IPS-18c (cell line): ENCODE results near the gene REV3L.
"Not testable (repeated sequence)": the region's sequence is repeated elsewhere in the genome, so short reads cannot be mapped to it uniquely, and the experiment has no call there.

Experiments used
- H3K4me3 ChIP-seq: 2 replicates; pipeline ENCODE4 v1.7.0; 2013; ENCODE audit warnings: low read depth, mild to moderate bottlenecking, low read length, moderate library complexity; ENCODE audit not compliant: insufficient read depth
- H3K9me3 ChIP-seq: one replicate; pipeline ENCODE4 v1.6.1; 2013; ENCODE audit warnings: mild to moderate bottlenecking, low read length, moderate library complexity; ENCODE audit not compliant: control insufficient read depth, insufficient read depth

The REV3L gene

GRCh38 chr6:111377558-111378120, 105.4 kb downstream of the REV3L start:
- no peak overlapping the region for H3K4me3 ChIP-seq
- H3K9me3 ChIP-seq = no peaks in the 10 kb centered on the region

DNA sequence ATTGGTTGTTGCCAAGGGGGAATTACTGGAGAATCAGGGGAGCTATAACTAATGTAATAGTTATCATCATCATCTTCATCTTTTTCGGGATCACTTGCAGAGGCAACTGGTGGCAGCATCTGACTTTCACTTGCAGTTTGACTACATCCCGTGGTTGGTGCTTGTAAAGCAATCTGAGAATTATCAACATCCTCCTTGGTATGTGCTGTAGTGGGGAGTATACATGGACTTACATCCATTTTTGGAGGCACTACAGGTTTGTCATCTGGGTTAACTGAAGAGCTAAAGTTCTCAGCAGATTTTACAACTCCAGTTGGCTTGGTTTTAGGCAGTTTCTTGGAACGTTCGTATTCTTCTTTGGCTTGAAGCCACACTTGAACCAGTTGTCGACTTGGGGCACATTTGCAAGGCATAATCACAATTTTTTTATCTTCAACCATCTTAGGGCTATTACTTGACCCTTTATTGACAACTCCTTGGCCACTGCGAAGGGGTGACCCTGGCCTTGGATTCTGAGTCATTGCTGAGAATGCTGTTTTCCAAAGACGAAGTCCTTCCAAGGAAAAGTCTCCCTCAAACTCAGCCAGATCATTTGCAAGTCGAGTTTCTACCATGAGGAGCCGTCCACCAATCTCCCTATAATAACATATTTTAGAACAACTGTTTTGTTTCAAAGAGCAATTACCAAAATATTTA, 115.5 kb downstream of the REV3L start:
- no peak overlapping the region for H3K4me3 ChIP-seq
- no peaks in the 10 kb centered on the region for H3K9me3 ChIP-seq

DNA sequence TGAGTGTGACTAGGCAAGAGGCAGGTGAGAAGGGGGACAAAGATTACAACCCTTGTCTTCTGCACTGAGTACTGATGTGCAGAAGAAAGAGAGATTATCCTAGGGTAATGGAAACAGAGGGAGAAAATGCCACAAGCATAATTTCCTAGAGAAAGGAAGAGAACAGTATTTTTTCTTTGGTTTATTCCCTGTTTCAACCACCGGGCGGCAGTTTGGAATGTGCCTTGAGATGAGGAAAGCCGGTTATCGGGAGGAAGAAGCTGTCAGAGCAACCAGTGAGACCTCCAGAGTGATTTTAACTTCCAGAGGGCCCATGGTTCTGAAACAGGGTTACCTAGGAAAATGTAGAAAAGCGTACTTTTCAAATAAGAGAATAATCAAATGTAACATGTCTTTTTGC, 121.4 kb downstream of the REV3L start:
- no peak overlapping the region for H3K4me3 ChIP-seq
- no peaks in the 10 kb centered on the region for H3K9me3 ChIP-seq

DNA sequence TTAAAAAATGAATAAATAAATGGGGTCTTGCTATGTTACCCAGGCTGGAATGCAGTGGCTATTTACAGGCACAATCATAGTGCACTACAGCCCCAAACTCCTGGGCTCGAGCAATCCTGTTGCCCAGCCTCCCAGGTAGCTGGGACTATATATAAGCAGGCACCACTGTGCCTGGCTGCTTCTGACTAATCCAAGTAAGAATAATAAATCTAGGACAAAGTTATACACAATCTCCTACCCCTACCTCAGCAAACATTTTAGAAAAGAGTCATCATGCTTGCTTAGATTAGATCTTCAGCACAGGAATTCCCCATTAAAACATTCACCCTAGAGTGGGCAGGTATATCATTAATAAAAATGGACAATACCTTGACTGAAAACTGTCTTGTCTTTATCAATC, 124.6 kb downstream of the REV3L start:
- Histone ChIP-seq H3K4me3 (no peak overlapping the region), H3K9me3 (no peaks in the 10 kb centered on the region)

DNA sequence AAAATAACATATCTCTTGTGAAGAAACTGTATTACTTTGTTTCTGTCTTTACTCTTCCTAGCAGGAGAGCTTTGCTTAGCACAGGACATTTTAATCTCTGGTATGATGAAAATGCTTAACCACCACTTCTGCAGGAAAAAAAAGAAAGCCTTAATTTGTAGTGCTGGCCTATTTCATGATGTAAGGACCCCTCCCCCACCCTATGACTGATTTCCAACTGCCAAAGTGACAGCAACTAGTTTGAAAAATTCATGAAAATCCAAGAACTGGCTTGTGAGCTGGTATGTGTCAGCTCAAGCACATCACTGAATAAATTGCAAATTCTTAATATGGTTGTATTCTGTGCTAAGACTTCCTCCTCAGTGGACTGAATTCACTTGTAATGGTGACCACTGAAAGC, 125.3 kb downstream of the REV3L start:
- Histone ChIP-seq H3K9me3 (no peaks in the 10 kb centered on the region), H3K4me3 (no peak overlapping the region)

GRCh38 chr6:111356551-111356950, 126.5 kb downstream of the REV3L start:
- Histone ChIP-seq H3K4me3 (no peak overlapping the region), H3K9me3 (no peaks in the 10 kb centered on the region)

- H3K9me3 ChIP-seq = no peaks in the 10 kb centered on the region
- no peak overlapping the region for H3K4me3 ChIP-seq
Measured at GRCh38 chr6:111354758-111355555, 128.1 kb downstream of the REV3L start.

DNA sequence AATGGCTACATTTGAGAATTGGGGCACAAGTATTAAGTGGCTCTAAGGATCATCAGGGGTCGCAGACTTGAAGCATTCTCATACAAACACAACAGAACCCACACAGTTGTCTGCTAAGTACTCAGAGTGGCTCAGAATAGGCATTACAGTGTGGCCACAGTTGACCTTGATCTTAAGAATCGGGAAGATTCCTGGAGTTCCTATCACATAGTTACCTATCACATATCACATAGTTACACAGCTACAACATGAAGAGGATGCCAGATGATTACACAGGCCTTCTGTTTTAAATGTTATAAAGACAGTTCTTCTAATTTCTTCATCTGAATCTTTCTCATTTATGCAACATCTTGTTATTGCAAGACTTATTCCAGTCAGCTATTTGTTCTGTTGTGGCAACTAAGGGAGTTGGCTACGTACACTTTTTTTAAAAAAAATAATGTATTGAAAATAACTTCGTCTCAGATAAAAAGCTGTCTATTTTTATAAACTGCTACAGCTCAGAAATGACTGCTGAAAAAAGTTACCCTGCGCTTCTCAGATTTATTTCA, 129.0 kb downstream of the REV3L start:
- Histone ChIP-seq H3K9me3 (no peaks in the 10 kb centered on the region), H3K4me3 (no peak overlapping the region)

DNA sequence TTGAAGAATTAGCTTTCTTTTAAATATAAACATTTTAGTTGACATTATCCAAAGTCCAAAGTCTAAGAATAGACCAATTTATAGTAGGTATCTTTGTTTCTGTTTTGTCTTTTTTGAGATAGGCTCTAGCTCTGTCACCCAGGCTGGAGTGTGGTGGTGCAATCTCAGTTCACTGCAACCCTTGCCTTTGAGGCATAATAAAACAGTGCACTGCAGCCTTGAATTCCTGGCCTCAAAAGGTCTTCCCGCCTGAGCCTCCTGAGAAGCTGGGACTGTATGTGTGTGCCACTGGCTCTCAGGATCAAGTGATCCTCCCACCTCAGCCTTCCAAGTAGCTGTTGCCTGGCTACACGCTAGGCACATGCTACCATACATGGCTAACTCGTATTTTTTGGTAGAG, 135.4 kb downstream of the REV3L start:
- no peaks in the 10 kb centered on the region for H3K9me3 ChIP-seq
- H3K4me3 ChIP-seq = no peak overlapping the region

DNA sequence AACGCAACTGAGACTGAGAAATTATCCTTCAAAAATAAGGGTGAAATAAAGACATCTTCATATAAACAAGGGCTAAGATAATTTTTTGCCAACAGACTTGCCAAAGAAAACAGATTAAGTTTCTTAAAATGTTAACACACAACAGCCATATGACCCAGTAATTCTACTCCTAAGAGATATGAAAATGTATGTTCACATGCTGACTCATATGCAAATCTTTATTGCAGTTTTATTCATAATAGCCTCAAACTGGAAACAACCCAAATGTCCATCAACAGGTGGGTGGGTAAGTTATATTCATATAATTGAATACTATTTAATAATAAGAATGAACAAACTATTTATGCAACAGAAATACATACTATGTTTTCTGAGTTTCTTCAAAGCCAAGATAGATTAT, 140.1 kb downstream of the REV3L start:
- Histone ChIP-seq H3K4me3 (no peak overlapping the region), H3K9me3 (no peaks in the 10 kb centered on the region)

GRCh38 chr6:111339294-111339693, 143.7 kb downstream of the REV3L start:
- H3K4me3 ChIP-seq = no peak overlapping the region
- H3K9me3 ChIP-seq = no peaks in the 10 kb centered on the region

DNA sequence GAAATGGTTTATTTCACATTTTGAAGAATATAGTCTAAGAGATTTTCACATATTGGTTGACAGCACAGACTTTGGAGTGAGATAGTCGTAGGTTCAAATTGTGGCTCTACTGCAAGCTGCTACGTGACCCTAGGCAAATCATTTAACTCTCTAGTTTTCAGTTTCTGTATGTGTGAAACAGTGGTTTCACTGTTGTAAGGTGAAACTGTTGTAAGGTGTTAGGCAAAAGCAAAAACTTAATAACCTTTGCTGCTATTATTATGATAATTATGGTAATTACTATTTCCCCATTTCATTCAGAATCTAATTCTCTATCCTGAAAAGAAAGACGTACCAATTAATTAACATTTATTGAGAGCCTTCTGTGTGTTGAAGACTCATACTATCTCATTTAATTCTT, 144.2 kb downstream of the REV3L start:
- no peak overlapping the region for H3K4me3 ChIP-seq
- no peaks in the 10 kb centered on the region for H3K9me3 ChIP-seq

- Histone ChIP-seq H3K9me3 (no peaks in the 10 kb centered on the region), H3K4me3 (no peak overlapping the region)
Measured at GRCh38 chr6:111337829-111338236, 145.2 kb downstream of the REV3L start.

- Histone ChIP-seq H3K9me3 (no peaks in the 10 kb centered on the region), H3K4me3 (no peak overlapping the region)
Measured at GRCh38 chr6:111329882-111330633, 153.0 kb downstream of the REV3L start.

DNA sequence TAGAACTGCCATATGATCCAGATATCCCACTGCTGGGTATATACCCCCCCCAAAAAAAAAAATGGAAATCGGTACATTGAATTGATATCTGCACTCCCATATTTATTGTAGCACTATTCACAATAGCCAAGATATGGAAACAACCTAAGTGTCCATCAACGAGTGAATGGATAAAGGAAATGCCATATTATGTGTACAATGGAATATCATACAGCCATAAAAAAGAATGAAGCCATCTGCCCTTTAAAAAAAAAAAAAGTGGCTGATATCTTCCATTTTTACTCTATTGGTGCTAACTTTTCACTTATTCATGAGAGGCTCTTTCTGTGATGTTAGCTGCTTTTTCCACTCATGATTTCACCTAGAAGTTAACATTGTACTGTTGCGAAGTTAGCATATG, 156.5 kb downstream of the REV3L start:
- no peaks in the 10 kb centered on the region for H3K9me3 ChIP-seq
- no peak overlapping the region for H3K4me3 ChIP-seq

DNA sequence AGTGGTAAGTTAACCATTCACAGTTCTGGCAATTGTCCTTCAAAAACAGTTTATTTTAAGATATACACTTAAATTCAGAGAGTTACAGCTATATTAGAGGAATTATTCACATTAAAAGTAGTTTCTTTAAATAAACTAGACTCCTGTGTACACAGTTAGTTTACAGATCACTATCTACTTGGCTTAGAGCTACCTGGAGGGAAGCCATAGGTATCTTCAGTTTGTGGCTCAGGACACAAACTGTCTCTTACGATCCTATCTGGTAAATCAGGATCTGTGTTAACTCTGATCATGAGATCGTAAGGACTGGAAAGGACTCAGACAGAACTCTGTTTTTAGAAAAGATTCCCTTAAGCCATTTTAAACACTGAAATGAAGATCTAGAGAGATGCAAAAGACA, 160.9 kb downstream of the REV3L start:
- H3K4me3 ChIP-seq = no peak overlapping the region
- no peaks in the 10 kb centered on the region for H3K9me3 ChIP-seq

- H3K4me3 ChIP-seq, H3K9me3 ChIP-seq: not testable (repeated sequence)
Measured at GRCh38 chr6:111307950-111308349, 175.1 kb downstream of the REV3L start.
